Suppressor macrophage treated with lipopolysaccharide for 4 hours (primary cell): Measurements from ENCODE around the gene IL4I1.
"Not testable (repeated sequence)": the region's sequence is repeated elsewhere in the genome, so short reads cannot be mapped to it uniquely, and the experiment has no call there.

ENCODE experiments used
- DNase-seq: peaks from one replicate; pipeline ENCODE4 v3.0.0-alpha.2; 2020

IL4I1 gene, protein sequence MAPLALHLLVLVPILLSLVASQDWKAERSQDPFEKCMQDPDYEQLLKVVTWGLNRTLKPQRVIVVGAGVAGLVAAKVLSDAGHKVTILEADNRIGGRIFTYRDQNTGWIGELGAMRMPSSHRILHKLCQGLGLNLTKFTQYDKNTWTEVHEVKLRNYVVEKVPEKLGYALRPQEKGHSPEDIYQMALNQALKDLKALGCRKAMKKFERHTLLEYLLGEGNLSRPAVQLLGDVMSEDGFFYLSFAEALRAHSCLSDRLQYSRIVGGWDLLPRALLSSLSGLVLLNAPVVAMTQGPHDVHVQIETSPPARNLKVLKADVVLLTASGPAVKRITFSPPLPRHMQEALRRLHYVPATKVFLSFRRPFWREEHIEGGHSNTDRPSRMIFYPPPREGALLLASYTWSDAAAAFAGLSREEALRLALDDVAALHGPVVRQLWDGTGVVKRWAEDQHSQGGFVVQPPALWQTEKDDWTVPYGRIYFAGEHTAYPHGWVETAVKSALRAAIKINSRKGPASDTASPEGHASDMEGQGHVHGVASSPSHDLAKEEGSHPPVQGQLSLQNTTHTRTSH

DNA sequence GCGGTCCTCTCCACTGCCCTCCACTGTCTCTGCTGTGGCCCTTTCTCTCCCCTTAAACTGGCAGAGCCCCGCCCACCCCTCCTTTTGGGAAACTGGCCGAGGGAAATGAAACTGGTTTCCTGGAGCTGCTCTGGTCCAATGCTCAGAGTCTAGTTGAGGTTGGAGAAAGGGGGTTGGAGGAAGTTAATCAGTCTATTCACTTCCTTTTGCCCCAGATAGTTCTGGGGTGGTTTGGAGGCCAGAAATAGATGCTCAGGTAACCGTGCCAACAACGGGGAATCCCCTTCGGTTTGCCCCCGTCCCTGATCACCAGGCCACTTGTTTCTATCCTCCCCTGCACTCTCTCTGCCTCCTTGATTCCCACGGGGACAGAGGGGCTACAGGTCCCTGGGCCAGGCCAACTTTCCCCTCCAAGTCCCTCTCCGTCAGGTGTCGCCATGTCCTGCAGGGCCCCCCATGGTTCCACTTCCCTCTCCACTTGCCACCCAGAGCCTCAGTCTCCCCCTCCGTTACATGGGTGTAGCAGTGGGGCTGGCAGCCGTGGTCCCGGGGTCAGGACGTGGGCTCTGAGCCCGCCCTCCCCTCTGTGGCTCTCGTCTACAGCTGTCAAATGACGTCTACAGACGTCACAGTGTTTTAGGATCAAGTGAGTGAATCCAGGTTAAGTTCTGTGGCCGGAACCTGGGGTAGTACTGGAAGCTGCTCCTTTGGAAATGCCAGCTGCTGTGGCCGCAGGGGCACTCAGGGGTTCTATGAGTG is at the start of gene IL4I1:
IL4I1 (minus strand) TSS at position 25 of the 759 bp plus-strand sequence. CDS start 727 bp downstream, outside the sequence.
- DNase-seq, result peak; percentile 96

DNA sequence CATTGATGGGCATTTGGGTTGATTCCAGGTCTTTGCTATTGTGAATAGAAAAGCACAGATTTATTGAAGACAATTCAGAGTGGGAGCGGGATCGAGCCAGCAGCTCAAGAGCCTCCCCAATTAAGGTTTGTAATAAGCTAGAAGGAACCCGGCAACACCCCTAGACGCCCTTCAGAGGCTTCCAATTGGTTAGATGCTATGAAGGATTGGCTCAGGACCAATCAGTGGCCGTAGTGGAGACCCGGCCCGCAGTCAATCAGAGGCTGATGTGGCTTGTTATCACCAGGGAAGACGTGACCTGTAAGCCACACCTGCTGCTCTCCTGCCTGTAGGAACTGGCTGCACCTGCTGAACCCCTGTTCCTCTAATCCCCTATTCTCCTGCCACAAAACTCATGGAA is 49.7 kb upstream of the IL4I1 start:
- DNase-seq, result no peak

DNA sequence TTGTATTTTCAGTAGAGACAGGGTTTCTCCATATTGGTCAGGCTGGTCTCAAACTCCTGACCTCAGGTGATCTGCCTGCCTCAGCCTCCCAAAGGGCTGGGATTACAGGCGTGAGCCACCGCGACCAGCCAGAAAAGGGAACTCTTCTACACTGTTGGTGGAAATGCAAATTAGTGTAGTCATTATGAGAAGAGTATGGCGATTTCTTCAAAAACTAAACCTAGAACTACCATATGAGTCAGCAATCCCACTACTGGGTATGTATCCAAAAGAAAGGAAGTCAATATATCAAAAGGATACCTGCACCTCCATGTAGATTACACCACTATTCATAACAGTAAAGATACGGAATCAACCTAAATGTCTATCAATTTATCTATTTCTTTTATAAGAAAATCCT is 47.9 kb upstream of the IL4I1 start:
- peak; percentile 78 for DNase-seq

DNA sequence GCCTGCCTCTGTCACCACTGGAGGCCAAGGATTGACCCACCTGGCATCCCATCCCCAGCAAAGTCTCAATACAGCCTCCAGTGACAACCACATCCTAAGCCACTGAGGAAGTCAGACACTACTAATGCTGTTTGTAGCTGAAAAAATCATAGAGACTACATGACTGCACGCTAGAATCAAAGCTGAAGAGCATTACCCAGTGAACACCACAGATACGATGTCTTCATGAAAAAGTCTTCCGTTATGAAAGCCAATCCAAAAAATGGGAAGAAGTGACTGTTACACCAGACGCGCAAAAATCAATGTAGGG is 43.8 kb upstream of the IL4I1 start:
- DNase-seq, result no peak

DNA sequence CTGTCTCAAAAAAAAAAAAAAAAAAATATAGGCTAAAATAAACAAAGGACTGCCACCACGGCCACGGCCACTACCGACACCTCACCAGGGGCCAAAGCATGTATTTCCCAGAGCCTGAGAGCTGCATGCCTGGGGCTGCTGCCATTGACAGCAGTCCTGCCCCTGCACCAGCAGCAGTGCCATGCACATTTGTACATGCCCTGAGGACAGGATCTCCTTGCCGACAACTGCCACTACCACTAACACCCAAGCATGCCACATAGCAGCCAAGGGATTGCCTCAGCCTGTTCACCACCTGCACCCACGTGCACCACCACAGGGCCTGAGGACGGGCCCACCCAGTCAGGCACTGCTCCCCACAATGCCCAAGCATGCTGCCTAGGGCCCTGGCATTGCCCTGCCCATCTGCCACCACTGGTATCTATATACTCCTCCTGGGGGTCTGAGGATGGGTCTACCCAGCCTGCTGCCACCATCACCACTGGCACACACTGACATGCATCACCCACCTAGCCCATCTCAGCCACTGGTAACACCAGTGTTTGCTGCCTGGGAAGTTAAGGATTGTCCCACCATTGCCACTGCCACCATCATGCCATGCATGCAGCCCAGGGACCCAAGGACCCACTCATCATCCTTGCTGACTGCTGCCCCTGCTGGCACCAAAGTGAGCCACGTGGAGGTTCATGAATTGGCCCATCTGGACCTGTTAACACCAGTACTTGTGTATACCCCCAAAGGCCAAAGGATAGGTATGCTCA is 43.2 kb upstream of the IL4I1 start:
- DNase-seq, result no peak

DNA sequence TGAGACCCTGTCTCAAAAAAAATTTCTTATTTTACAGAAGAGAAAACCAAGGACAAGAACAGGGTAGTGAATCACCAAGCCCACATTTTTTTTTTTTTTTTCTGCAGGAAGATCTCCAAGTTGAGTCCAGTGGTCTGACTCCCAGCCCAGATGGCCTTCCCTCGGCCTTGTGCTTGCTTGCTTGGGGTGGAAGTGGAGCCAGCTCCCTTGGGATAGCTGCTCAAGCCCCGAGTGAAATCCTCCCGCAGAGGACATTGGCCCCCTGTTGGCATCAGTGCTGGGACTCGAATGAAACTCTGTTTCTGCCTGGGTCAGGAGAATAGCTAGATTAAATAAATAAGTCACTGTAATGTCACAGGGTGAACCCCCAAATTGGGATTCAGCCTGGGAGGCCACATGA is 42.0 kb upstream of the IL4I1 start:
- no peak for DNase-seq

DNA sequence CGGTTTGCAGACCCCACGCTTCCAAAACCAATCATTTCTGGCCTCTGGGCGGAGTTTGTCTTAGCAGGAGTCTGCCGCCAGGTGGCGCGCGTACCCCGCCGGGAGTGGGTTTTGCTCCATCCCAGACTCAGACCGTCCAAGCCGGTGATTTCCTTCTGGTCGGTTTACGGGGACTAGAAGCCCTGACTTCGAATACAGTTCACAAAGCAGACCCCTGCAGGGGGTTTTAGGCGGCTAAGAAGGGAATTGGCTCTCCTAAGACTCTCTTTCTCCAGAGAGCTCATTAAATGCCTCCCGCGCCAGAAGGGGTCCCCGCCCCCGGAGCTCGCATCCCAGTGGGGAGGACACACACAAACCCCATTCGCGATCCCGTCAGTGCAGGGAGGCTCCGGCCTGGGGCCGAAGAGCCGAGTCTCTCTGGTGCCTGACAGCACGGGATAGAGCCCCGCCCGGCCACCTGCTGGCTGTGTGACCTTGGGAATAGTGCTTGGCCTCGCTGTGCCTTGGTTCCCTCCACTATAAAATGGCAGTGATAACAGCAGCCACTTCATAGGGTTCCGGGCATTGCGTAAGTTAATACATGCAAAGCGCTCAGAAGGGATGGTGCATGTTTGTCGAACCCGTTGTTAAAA is 41.2 kb upstream of the IL4I1 start:
- DNase-seq, result peak; percentile 87

DNA sequence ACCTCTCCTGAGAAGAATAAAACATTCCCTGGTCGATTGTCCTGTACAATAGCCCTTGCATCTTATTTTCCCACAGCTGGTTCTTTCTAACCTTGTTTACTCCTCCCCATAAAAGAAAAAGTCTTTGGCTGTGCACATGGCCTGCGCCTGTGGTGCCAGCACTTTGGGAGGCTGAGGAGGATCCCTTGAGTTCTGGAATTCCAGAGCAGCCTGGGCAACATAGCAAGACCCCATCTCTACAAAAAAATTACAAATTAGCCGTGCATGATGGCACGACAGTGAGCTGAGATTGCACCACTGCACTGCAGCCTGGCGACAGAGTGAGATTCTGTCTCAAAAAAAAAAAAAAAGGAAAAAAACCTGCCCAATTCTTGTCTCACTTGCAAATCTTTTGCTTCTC is 39.9 kb upstream of the IL4I1 start:
- DNase-seq, result no peak

DNA sequence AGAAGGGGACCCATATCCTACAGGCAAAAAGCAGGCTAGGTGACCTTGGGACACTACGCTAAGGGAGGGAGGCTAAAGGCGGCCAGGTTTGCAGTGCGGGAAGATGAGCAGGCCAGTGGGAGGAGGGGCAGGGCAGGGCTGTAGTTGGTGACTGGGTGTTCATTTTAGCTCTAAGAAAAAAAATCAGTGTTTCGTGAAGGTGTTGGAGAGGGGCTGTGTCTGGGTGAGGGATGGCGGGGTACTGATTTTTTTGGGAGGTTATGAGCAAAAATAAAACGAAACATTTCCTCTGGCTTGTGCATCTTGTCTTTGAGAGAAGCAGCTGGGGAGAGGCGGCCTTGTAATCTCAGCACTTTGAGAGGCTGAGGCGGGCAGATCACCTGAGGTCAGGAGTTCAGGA is 37.0 kb upstream of the IL4I1 start:
- DNase-seq, result no peak

DNA sequence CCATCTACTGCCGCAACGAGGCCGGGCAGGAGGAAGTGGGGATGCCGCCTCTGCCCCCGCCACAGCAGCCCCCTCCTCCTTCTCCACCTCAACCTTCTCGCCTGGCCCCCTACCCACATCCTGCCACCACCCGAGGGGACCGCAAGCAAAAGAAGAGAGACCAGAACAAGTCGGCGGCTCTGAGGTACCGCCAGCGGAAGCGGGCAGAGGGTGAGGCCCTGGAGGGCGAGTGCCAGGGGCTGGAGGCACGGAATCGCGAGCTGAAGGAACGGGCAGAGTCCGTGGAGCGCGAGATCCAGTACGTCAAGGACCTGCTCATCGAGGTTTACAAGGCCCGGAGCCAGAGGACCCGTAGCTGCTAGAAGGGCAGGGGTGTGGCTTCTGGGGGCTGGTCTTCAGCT is 36.0 kb upstream of the IL4I1 start:
- DNase-seq, result no peak

DNA sequence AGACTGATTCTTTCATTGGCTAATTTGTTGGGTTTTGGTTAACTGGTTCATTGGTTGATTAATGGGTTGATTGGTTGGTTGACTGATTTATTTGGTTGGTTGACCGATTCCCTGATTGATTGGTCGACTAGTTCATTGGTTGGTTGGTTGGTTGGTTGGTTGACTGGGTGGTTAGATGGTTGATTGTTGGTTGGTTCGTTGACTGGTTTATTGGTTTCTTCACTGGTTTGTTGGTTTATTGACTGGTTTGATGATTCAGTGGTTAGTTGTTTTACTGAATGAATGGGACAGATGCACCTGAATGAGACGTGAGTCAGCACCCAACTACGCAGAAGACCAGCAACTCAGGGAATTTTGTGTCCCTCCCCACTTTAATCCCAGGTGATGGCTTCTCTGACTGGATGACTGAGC is 35.4 kb upstream of the IL4I1 start:
- no peak for DNase-seq

DNA sequence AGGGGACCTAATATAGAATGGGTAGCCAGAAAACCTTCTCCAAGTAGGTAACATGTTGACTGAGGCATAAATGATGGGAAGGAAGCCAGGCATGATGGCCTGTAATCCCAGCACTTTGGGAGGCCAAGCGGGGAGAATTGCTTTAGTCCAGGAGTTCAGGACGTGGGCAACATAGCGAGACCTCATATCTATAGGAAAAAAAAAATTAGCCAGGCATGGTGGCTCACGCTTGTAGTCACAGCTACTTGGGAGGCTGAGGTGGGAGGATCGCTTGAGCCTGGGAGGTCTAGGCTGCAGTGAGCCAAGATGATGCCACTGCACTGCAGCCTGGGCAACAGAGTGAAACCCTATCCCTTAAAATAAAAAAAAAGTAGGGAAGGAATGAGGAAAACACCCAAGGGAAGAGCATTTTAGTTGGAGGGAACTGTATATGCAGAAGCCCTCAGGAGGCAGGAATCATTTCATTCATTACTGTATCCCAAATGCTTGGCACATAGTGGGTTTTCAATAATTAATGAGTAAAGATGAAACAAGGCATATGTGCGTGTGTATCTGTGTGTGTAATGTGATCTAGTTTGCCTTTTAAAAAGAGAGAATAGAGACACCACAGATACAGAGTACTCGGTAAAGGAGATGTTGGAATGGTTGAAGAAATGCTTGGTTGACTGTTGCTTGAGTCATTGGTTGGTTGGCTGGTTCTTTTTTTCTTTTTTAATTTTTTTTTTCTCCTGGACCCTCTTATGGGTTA is 34.8 kb upstream of the IL4I1 start:
- no peak for DNase-seq

DNA sequence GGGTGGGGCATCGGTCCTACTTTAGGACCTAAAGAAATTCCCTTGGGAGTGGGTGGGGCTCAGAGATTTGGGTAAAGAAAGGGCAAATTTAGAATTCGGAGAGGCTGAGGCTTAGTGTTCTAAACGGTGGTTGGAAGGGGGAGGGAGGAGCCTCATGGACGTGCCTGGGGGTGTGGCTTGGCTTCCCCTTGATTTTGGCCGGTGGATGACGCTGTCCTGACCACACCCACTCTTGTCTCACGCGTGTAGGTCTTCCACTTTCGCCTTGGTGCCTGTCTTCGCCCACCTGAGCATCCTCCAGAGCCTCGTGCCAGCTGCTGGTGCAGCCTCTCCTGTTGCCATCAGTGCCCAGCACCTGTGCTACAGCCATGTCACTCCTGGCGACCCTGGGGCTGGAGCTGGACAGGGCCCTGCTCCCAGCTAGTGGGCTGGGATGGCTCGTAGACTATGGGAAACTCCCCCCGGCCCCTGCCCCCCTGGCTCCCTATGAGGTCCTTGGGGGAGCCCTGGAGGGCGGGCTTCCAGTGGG is 33.9 kb upstream of the IL4I1 start:
- DNase-seq, result peak; percentile 44

DNA sequence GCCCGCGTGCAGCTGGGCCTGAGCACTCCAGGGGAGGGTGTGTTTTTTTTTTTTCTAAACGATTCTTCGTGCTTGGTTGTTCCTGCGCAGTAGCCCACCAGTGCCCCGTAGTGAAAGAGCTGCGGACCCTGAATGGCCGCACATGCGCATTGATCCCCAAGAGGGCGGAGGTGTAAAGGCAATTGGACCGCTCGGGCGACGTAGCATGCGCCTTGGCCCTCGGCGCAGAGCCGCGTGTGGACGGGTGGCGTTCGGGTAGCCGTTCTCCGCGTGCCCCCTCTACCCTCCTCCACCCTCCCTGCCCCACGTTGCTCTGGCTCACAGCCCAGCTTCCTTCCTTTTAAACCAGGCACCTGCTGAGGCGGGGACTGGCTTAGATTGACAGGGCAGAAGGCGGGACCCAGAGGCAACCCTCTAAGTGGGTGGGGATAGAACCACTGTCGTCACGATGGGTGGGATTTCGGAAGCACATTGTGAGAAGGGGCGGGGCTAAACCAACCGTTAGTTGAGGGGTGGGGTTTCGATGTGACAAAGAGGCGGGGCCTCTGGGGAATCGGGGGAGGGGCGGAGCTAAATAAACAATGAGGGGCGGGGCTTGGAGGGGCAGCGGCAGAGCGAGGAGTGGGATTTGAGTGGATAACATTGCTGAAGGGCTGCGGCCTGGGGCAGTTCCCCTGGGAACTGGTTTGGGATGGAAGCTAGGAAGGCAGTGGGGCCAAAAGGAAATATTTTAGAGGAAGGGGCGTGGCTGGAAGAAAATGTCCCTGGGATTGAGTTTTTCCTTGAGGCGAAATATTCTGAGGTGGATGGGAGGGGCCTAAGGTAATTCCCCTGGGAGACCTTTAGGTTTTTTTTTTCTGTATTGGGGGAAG is 33.2 kb upstream of the IL4I1 start:
- peak; percentile 98 for DNase-seq

DNA sequence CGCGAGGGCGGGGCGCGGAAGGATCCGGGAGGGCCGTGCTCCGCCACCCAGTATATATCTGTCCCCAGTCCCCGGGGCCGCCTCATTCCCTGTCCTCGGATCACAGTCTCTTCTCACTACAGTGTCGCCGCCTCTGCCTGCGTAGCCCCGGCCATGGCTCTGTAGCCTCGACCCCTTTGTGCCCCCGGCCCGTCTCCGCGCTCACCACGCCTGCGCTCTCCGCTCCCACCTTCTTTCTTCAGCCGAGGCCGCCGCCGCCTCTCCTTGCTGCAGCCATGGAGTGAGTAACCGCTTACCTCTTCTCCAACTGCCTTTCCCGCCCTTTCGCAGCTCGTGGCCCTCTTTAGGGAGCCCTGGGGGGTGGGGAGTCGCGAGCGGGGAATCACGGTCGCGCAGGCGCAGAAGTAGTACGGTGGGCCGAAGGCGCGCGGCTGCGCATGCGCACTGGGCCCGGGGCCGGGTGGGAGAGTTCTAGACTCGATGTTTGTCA is 32.5 kb upstream of the IL4I1 start, which contains the start of the genes ATF5 and NUP62:
ATF5 (plus strand) TSS at position 85 of the 490 bp plus-strand sequence. CDS start 1,646 bp downstream, outside the sequence.
NUP62 (minus strand) TSS at position 384 of the 490 bp plus-strand sequence. CDS start 19,697 bp downstream, outside the sequence.
- peak; percentile 93 for DNase-seq

DNA sequence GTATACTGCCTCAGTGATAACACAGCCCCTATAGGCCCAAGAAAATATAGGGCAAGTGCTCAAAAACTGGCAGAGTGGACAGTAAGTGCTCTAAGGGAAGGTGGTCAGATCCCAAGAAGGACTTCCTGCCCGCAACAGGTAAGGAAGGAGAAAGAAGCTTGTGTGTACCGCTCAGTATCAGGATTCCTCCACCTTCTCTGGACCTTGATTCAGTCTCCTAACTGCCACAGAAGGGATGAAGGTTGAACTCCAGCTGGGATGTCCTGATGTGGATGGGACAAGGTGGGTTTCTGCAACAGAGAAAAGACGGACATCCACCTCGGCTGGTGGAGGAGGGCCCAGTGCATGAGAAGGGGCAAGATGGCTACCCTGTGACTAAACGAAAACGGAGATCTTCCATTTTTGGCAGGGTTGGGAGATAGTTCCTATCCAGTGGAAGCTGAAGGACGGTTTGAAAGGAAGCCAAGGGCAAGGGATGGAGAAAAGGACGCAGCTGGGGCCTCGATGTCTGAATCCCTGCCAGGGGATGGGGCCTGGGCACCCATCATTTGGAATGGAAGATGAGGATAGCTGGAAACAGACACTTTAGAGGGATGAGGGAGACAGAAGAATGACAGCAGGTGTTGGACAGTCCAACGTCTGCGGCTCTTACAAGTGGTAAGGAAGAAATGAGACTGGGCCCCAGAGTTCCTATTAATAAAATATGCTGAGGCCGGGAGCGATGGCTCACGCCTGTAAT is 31.0 kb upstream of the IL4I1 start:
- DNase-seq, result no peak

DNA sequence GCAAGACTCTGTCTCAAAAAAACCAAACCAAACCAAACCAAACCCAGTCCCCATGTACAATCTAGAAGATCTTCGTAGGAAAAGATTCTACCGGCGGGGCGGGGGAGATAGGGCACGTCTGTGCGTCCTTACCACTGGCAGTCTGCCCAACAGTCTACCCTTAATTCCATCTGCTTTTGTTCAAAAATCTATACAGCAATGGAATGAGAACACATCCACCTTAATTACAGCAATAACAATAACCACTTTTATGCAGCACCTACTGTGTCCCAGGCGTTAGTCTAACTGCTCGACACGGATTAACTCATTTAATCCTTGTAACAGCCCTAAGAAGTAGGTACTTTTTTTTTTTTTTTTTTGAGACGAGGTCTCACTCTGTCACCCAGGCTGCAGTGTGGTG is 29.8 kb upstream of the IL4I1 start:
- DNase-seq, result no peak

DNA sequence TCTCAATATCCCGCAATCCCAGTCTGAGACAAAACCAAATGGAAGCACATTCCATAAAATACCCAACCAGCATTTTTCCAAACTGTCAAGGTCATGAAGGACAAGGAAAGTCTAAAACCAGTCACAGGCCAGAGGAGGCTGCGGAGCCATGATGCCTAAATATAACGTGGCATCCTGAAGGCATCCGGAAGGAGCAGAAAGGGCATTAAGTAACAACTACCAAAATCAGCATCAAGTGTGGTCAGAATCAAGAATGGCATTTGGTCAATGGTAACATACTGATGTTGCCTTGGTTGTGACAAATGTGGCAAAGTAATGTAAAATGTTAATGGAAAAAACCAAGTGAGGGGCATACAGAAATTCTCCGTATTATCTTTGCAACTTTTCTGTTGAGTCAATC is 28.8 kb upstream of the IL4I1 start:
- DNase-seq, result no peak

DNA sequence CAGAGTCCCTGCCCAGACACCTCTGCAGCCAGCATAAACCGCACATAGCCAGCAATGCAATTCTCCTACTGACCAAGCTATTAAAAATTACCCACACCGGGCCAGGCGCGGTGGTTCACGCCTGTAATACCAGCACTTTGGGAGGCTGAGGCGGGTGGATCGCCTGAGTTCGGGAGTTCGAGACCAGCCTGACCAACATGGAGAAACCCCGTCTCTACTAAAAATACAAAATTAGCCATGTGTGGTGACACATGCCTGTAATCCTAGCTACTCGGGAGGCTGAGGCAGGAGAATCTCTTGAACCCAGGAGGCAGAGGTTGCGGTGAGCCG is 28.2 kb upstream of the IL4I1 start:
- DNase-seq, result not testable (repeated sequence)
